IMR-90 (cell line): ENCODE measurements around the gene LIMCH1. TPM values are rescaled to one million over a fixed set of nuclear protein-coding genes. Genes with fewer than 3 reads are reported as not detected.

Experiments used
- ATAC-seq: fragments of 200-7000 bp; cut with Tn5 transposase; 2 replicates; pipeline ENCODE4 v1.9.1; 2020; ENCODE audit warnings: low read depth, mild to moderate bottlenecking, moderate library complexity
- BruUV-seq: library from RNA; stranded (reverse); fragments of 400-500 nt; replicated peaks from 2 replicates; lab custom pipeline; 2021; lab: Mats Ljungman, UMichigan
- CTCF ChIA-PET: fragments of 300-600 bp; formaldehyde crosslinking; extraction: SDS; loops from one replicate; lab custom pipeline; 2021; ENCODE audit warnings: antibody characterized with exemption; lab: Yijun Ruan, JAX
- POLR2A ChIA-PET: fragments of 300-600 bp; sonication (Branson Sonifier 250); formaldehyde crosslinking; loops from one replicate; lab custom pipeline; 2022; ENCODE audit warnings: antibody characterized with exemption; ENCODE audit not compliant: unreplicated experiment; lab: Charles Lee
- DNase-seq: peaks from one replicate; pipeline ENCODE4 v3.0.0; 2013
- H2AFZ ChIP-seq: replicated peaks from 2 replicates; pipeline ENCODE3; 2013; ENCODE audit warnings: low read length, mild to moderate bottlenecking; ENCODE audit not compliant: poor library complexity
- H2AK5ac ChIP-seq: 2 replicates; pipeline ENCODE4 v1.6.1; 2013; ENCODE audit warnings: low read depth, low read length, inconsistent platforms
- H2AK9ac ChIP-seq: replicated peaks from 2 replicates; pipeline ENCODE3; 2013; ENCODE audit warnings: mild to moderate bottlenecking, low read depth, low read length, moderate library complexity; ENCODE audit not compliant: poor library complexity
- H2BK120ac ChIP-seq: 2 replicates; pipeline ENCODE4 v1.6.1; 2013; ENCODE audit warnings: low read depth, low read length, inconsistent platforms
- H2BK15ac ChIP-seq: 3 replicates; pipeline ENCODE4 v1.6.1; 2013; ENCODE audit warnings: low read depth, low read length, inconsistent platforms
- H2BK20ac ChIP-seq: 2 replicates; pipeline ENCODE4 v1.6.1; 2013; ENCODE audit warnings: low read depth, mild to moderate bottlenecking, inconsistent platforms, low read length, moderate library complexity
- H2BK5ac ChIP-seq: 2 replicates; pipeline ENCODE4 v1.6.1; 2013; ENCODE audit warnings: mild to moderate bottlenecking, low read depth, low read length, inconsistent platforms; ENCODE audit not compliant: poor library complexity, severe bottlenecking
- H3K14ac ChIP-seq: replicated peaks from 2 replicates; pipeline ENCODE4 v1.6.1; 2013; ENCODE audit warnings: low read depth, low read length, inconsistent platforms
- H3K18ac ChIP-seq: 2 replicates; pipeline ENCODE4 v1.6.1; 2013; ENCODE audit warnings: low read depth, low read length, control low read depth
- H3K23ac ChIP-seq: 2 replicates; pipeline ENCODE4 v1.6.1; 2013; ENCODE audit warnings: low read depth, low read length, inconsistent platforms
- H3K27ac ChIP-seq: 2 replicates; pipeline ENCODE4 v1.5.1; 2013; ENCODE audit warnings: mild to moderate bottlenecking, control low read depth, low read length; ENCODE audit not compliant: insufficient read depth
- H3K27me3 ChIP-seq: 2 replicates; pipeline ENCODE4 v1.6.1; 2013; ENCODE audit warnings: low read length; ENCODE audit not compliant: control insufficient read depth, insufficient read depth
- H3K36me3 ChIP-seq: 2 replicates; pipeline ENCODE4 v1.6.1; 2013; ENCODE audit warnings: low read length, mixed read lengths; ENCODE audit not compliant: control insufficient read depth, insufficient read depth
- H3K4ac ChIP-seq: 2 replicates; pipeline ENCODE4 v1.6.1; 2013; ENCODE audit warnings: low read depth, low read length, inconsistent platforms
- H3K4me1 ChIP-seq: 2 replicates; pipeline ENCODE4 v1.6.1; 2013; ENCODE audit warnings: low read length, mixed read lengths; ENCODE audit not compliant: control insufficient read depth, insufficient read depth
- H3K4me2 ChIP-seq: 2 replicates; pipeline ENCODE4 v1.6.1; 2013; ENCODE audit warnings: low read depth, mild to moderate bottlenecking, control low read depth, low read length, moderate library complexity
- H3K4me3 ChIP-seq: 2 replicates; pipeline ENCODE4 v1.5.1; 2013; ENCODE audit warnings: low read depth, mild to moderate bottlenecking, control low read depth, low read length, moderate library complexity; ENCODE audit not compliant: insufficient read depth
- H3K56ac ChIP-seq: 2 replicates; pipeline ENCODE4 v1.6.1; 2013; ENCODE audit warnings: low read length, inconsistent platforms; ENCODE audit not compliant: insufficient read depth; ENCODE audit errors: extremely low read depth
- H3K79me1 ChIP-seq, 2 experiments: 2 replicates each; pipeline ENCODE4 v1.6.1; 2013; ENCODE audit warnings: low read length in 2 of 2, inconsistent platforms in 1 of 2, low read depth in 1 of 2
- H3K9ac ChIP-seq: 2 replicates; pipeline ENCODE4 v1.6.1; 2013; ENCODE audit warnings: low read depth, low read length, control low read depth
- H3K9me1 ChIP-seq: 2 replicates; pipeline ENCODE4 v1.6.1; 2013; ENCODE audit warnings: low read length, inconsistent platforms; ENCODE audit not compliant: insufficient read depth
- H3K9me3 ChIP-seq: 2 replicates; pipeline ENCODE4 v1.6.1; 2013; ENCODE audit warnings: low read length; ENCODE audit not compliant: control insufficient read depth, insufficient read depth
- H4K20me1 ChIP-seq: 2 replicates; pipeline ENCODE4 v1.6.1; 2013; ENCODE audit warnings: low read length, inconsistent platforms; ENCODE audit not compliant: insufficient read depth
- H4K5ac ChIP-seq: 2 replicates; pipeline ENCODE4 v1.6.1; 2013; ENCODE audit warnings: mild to moderate bottlenecking, low read depth, low read length, control low read depth
- H4K8ac ChIP-seq, 2 experiments: 2 replicates each; pipeline ENCODE4 v1.6.1; 2013; ENCODE audit warnings: low read depth in 2 of 2, low read length in 2 of 2, control low read depth in 1 of 2, inconsistent platforms in 1 of 2
- H4K91ac ChIP-seq: 2 replicates; pipeline ENCODE4 v1.6.1; 2013; ENCODE audit warnings: low read depth, low read length, inconsistent platforms; ENCODE audit not compliant: insufficient read depth
- BHLHE40 ChIP-seq: fragments of 150-350 bp; IDR thresholded peaks from 2 replicates; pipeline ENCODE4 v1.6.1; 2016; ENCODE audit warnings: mild to moderate bottlenecking, low read depth, low read length
- CEBPB ChIP-seq: IDR thresholded peaks from 2 replicates; pipeline ENCODE4 v1.6.1; 2012; ENCODE audit warnings: low read depth, low read length, improper control_type of control experiment
- CHD1 ChIP-seq: IDR thresholded peaks from 2 replicates; pipeline ENCODE4 v1.6.1; 2012; ENCODE audit warnings: low read depth, low read length, improper control_type of control experiment
- CTCF ChIP-seq: conservative IDR thresholded peaks from 2 replicates; pipeline ENCODE4 v1.5.1; 2012; ENCODE audit warnings: mild to moderate bottlenecking, low read depth, low read length, improper control_type of control experiment
- ELK1 ChIP-seq: fragments of 150-350 bp; IDR thresholded peaks from 2 replicates; pipeline ENCODE4 v1.6.1; 2016; ENCODE audit warnings: low read depth, mild to moderate bottlenecking, low read length, moderate library complexity, borderline replicate concordance
- FOS ChIP-seq: fragments of 150-350 bp; IDR thresholded peaks from 2 replicates; pipeline ENCODE4 v1.6.1; 2016; ENCODE audit warnings: low read depth, low read length
- MAFK ChIP-seq: IDR thresholded peaks from 2 replicates; pipeline ENCODE4 v1.6.1; 2012; ENCODE audit warnings: low read depth, low read length, improper control_type of control experiment
- MAZ ChIP-seq: IDR thresholded peaks from 2 replicates; pipeline ENCODE4 v1.6.1; 2012; ENCODE audit warnings: low read depth, mild to moderate bottlenecking, low read length, improper control_type of control experiment, moderate library complexity, borderline replicate concordance
- MXI1 ChIP-seq: IDR thresholded peaks from 2 replicates; pipeline ENCODE4 v1.6.1; 2012; ENCODE audit warnings: low read depth, mild to moderate bottlenecking, low read length, moderate library complexity, borderline replicate concordance
- NFE2L2 ChIP-seq: fragments of 150-350 bp; IDR thresholded peaks from 2 replicates; pipeline ENCODE4 v1.6.1; 2016; ENCODE audit warnings: low read depth, mild to moderate bottlenecking, low read length
- POLR2A ChIP-seq: IDR thresholded peaks from 2 replicates; pipeline ENCODE4 v1.6.1; 2012; ENCODE audit warnings: mild to moderate bottlenecking, low read depth, low read length
- RAD21 ChIP-seq: IDR thresholded peaks from 2 replicates; pipeline ENCODE4 v1.6.1; 2012; ENCODE audit warnings: low read length, improper control_type of control experiment
- RCOR1 ChIP-seq: IDR thresholded peaks from 2 replicates; pipeline ENCODE4 v1.6.1; 2012; ENCODE audit warnings: mild to moderate bottlenecking, low read length, improper control_type of control experiment; ENCODE audit not compliant: insufficient replicate concordance
- RFX5 ChIP-seq: IDR thresholded peaks from 2 replicates; pipeline ENCODE4 v1.8.0; 2012; ENCODE audit warnings: low read depth, mild to moderate bottlenecking, low read length, moderate library complexity
- SMC3 ChIP-seq: fragments of 150-350 bp; IDR thresholded peaks from 2 replicates; pipeline ENCODE4 v1.6.1; 2016; ENCODE audit warnings: low read depth, mild to moderate bottlenecking, antibody characterized with exemption, low read length, moderate library complexity
- USF2 ChIP-seq: fragments of 150-350 bp; IDR thresholded peaks from 2 replicates; pipeline ENCODE4 v1.6.1; 2017; ENCODE audit warnings: mild to moderate bottlenecking, antibody characterized with exemption, low read length, low read depth
- WGBS, 2 experiments: methylation state at CpG; one replicate each; pipeline versions ENCODE4 v1.1.5 to v1.1.7; 2013; ENCODE audit warnings: missing lambda C conversion rate in 2 of 2; ENCODE audit not compliant: insufficient read length in 1 of 2; ENCODE audit errors: extremely low coverage in 2 of 2; 5-methylcytosine and 5-hydroxymethylcytosine counted together
- dilution Hi-C: fragments of 300-500 bp; cut with HindIII; formaldehyde crosslinking; loops from one replicate; pipeline ENCODE4 v1.14.3; 2018; ENCODE audit warnings: low sequenced_read_pairs; ENCODE audit not compliant: unreplicated experiment
- in situ Hi-C: fragments of 300-500 bp; cut with MboI; formaldehyde crosslinking; loops from 3 replicates; pipeline ENCODE4 v1.14.3; 2019; ENCODE audit warnings: low sequenced_read_pairs, inconsistent platforms, mixed read lengths
- intact Hi-C: fragments of 100-400 bp; cut with micrococcal nuclease; formaldehyde crosslinking; loops from 2 replicates; pipeline ENCODE4 v1.10.0; 2022
- polyA plus RNA-seq, 3 experiments: library from polyadenylated mRNA; depleted of rRNA; stranded (reverse); fragments of >200 nt; gene quantifications; 2 replicates each; pipeline ENCODE4 v1.2.3, GENCODE V29; 2012; ENCODE audit warnings: low replicate concordance in 1 of 3
- total RNA-seq: library from RNA; depleted of rRNA; stranded (reverse); fragments of >200 nt; gene quantifications from 2 replicates; pipeline ENCODE4 v1.2.3, GENCODE V29; 2012

The LIMCH1 gene
- total and polyA plus RNA-seq, 2 of the 4 experiments (the other 2 are of a cell fraction) = 0.89 to 2.9 TPM

- Histone ChIP-seq H3K79me1 (no peaks in the 10 kb centered on the region), H2AFZ (no peak overlapping the region), H3K36me3 (no peaks in the 10 kb centered on the region), H4K91ac (no peak overlapping the region), H2BK15ac (no peak overlapping the region), H2BK120ac (no peak overlapping the region), H3K18ac (no peak overlapping the region), H2AK9ac (no peak overlapping the region), H3K9ac (no peak overlapping the region), H4K5ac (no peak overlapping the region), H3K9me3 (no peaks in the 10 kb centered on the region), H4K8ac (no peak overlapping the region), H2BK5ac (no peak overlapping the region), H3K9me1 (no peaks in the 10 kb centered on the region), H2AK5ac (no peak overlapping the region), H3K4me2 (no peak overlapping the region), H2BK20ac (no peak overlapping the region), H4K20me1 (no peaks in the 10 kb centered on the region), H3K56ac (no peak overlapping the region), H3K27ac (no peak overlapping the region), H3K4me1 (no peaks in the 10 kb centered on the region), H3K27me3 (no peaks in the 10 kb centered on the region), H3K23ac (no peak overlapping the region), H3K14ac (no peak overlapping the region), H3K4me3 (no peak overlapping the region), H3K4ac (no peak overlapping the region)
- dilution Hi-C loops (no loop called here), in situ Hi-C loops (no loop called here), intact Hi-C loops (no loop called here)
- ATAC-seq = no peak
- TF ChIP-seq CTCF (no peak), RCOR1 (no peak), USF2 (no peak), CEBPB (no peak), BHLHE40 (no peak), MAZ (no peak), NFE2L2 (no peak), RFX5 (no peak), CHD1 (no peak), ELK1 (no peak), MAFK (no peak), RAD21 (no peak), POLR2A (no peak), FOS (no peak), SMC3 (no peak), MXI1 (no peak)
- ChIA-PET POLR2A (no interaction called here), CTCF (no interaction called here)
- no peak for DNase-seq
- no CpG with 5 or more reads among the region's 3 CpGs for WGBS, 2 experiments
- BruUV-seq = no TSS peak
Measured at GRCh38 chr4:41549478-41549877, 11.5 kb downstream of the LIMCH1 start.
